ENCODE measurements around the gene RPLP2. TPM values are rescaled to one million over a fixed set of nuclear protein-coding genes. Genes with fewer than 3 reads are reported as not detected.

The RPLP2 gene
- total RNA-seq, 3 donors from 2014 or later (not counting 1 experiment from before 2014, with no cell fraction given) = 1,482 to 1,846 (median 1,534) TPM

- DNase-seq = no peak
Observed at GRCh38 chr11:847876-848275, 38.1 kb downstream of the RPLP2 start.

GRCh38 chr11:848380-848931, 38.7 kb downstream of the RPLP2 start:
- ATAC-seq (peak; percentile 81 to 84 (median 82)), DNase-seq (peak; percentile 65 to 80)
- no peaks in the 10 kb centered on the region for H3K36me3 Mint-ChIP-seq
- no peak overlapping the region for H3K27ac Mint-ChIP-seq
- peak; percentile 79 for TF ChIP-seq CTCF (IDR thresholded peaks at IDR 0.05)
- H3K4me3 Mint-ChIP-seq = peak overlapping the region; percentile 55
- H3K4me3 ChIP-seq (ENCODE audit: low read length) = no peak overlapping the region
- H3K9me3 ChIP-seq (ENCODE audit: control insufficient read depth, insufficient read depth, low read length) = no peaks in the 10 kb centered on the region
- H3K4me1 Mint-ChIP-seq = peaks cover 0 to 26% of the 10 kb centered on the region in 2 donors
- WGBS (ENCODE audit: insufficient coverage) = 24% methylated on average over 14 of the region's 14 CpGs
- H3K36me3 ChIP-seq (ENCODE audit: control insufficient read depth, insufficient read depth, low read length) = no peaks in the 10 kb centered on the region
- peaks cover 36% of the 10 kb centered on the region for H3K4me1 ChIP-seq (ENCODE audit: control insufficient read depth, insufficient read depth, low read length)
- peaks cover 6% of the 10 kb centered on the region for H3K27me3 ChIP-seq (ENCODE audit: control insufficient read depth, insufficient read depth, low read length)
- no peaks in the 10 kb centered on the region for H3K27me3 Mint-ChIP-seq (ENCODE audit: low read depth in 2 of 2)
- H3K9me3 Mint-ChIP-seq = no peaks in the 10 kb centered on the region
- intact Hi-C loops (cut with micrococcal nuclease) = loop anchor here (1.0 to 10.0 kb wide), 2 partner anchors 66 to 203 kb away; partner anchors contain the start of gene CHID1
- H3K27ac ChIP-seq (ENCODE audit: low read length) = no peak overlapping the region

More at GRCh38 chr11:847876-848275, 38.1 kb downstream of the RPLP2 start:
- Mint-ChIP-seq H3K27ac (no peak overlapping the region), H3K4me3 (no peak overlapping the region), H3K27me3 (ENCODE audit: low read depth in 2 of 2) (no peaks in the 10 kb centered on the region), H3K9me3 (no peaks in the 10 kb centered on the region), H3K36me3 (no peaks in the 10 kb centered on the region), H3K4me1 (peaks cover 0 to 29% of the 10 kb centered on the region in 2 donors)
- ATAC-seq = no peak
- Histone ChIP-seq H3K36me3 (ENCODE audit: control insufficient read depth, insufficient read depth, low read length) (no peaks in the 10 kb centered on the region), H3K27me3 (ENCODE audit: control insufficient read depth, insufficient read depth, low read length) (peaks cover 6% of the 10 kb centered on the region), H3K4me3 (ENCODE audit: low read length) (no peak overlapping the region), H3K4me1 (ENCODE audit: control insufficient read depth, insufficient read depth, low read length) (peaks cover 41% of the 10 kb centered on the region), H3K9me3 (ENCODE audit: control insufficient read depth, insufficient read depth, low read length) (no peaks in the 10 kb centered on the region), H3K27ac (ENCODE audit: low read length) (no peak overlapping the region)
- no peak for TF ChIP-seq CTCF (IDR thresholded peaks at IDR 0.05)
- 66% methylated on average over 17 of the region's 18 CpGs for WGBS (ENCODE audit: insufficient coverage)
- intact Hi-C loops (cut with micrococcal nuclease) = loop anchor here (1.0 to 10.0 kb wide), 2 partner anchors 67 to 203 kb away; partner anchors contain the start of gene CHID1

DNA sequence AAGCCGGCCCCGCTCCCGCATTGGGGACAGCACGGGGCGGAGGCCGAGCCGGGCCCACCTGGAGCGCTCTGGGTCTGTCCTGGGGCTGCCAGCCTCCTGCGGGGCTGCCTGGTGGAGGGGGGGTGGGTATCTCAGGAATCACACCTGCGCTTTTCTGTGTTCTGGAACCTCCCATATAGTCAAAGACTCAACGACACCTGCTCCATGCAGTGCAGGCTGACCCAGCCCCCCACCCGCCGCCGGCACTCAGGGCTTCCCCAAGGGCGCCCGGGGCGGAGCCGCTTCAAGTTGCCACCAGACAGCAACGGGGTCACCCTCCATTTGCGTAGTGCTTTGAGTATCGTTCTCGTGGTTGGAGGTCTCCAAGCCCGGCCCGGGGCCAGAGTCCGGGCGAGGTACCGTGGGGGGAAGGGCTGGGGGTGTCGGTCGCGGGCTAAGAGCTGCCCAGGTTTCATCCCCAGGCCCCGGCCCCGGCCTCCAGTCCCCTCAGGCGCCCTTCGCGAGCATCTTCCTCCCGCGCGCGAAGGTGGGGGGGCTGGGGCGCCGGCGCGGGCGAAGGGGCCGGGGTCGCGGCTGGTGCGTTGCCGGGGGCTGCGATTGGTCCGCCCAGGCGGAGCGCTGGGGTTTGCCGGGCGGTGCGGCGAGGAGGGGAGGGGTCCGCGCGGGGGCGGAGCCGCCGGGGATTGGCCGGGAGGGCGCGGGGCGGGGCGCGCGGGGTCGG, 39.5 kb downstream of the RPLP2 start:
- no peak overlapping the region for H3K27ac ChIP-seq (ENCODE audit: low read length)
- H3K9me3 Mint-ChIP-seq = no peaks in the 10 kb centered on the region
- H3K4me3 Mint-ChIP-seq = peak overlapping the region; percentile 78
- H3K4me1 Mint-ChIP-seq = peaks cover 0 to 21% of the 10 kb centered on the region in 2 donors
- no peaks in the 10 kb centered on the region for H3K9me3 ChIP-seq (ENCODE audit: control insufficient read depth, insufficient read depth, low read length)
- no peaks in the 10 kb centered on the region for H3K27me3 Mint-ChIP-seq (ENCODE audit: low read depth in 2 of 2)
- whole genome bisulfite sequencing (ENCODE audit: insufficient coverage) = 4% methylated on average over 71 of the region's 71 CpGs
- H3K4me1 ChIP-seq (ENCODE audit: control insufficient read depth, insufficient read depth, low read length) = peaks cover 28% of the 10 kb centered on the region
- intact Hi-C loops (cut with micrococcal nuclease) = loop anchor here (10.0 kb wide), 1 partner anchor 66 kb away; the partner anchor contains the start of gene CHID1
- ATAC-seq = peak in 2 of 3 donors; percentile 40 to 49
- TF ChIP-seq CTCF (IDR thresholded peaks at IDR 0.05) = no peak
- H3K36me3 ChIP-seq (ENCODE audit: control insufficient read depth, insufficient read depth, low read length) = no peaks in the 10 kb centered on the region
- H3K4me3 ChIP-seq (ENCODE audit: low read length) = peak overlapping the region; percentile 13
- no peak overlapping the region for H3K27ac Mint-ChIP-seq
- no peaks in the 10 kb centered on the region for H3K36me3 Mint-ChIP-seq
- H3K27me3 ChIP-seq (ENCODE audit: control insufficient read depth, insufficient read depth, low read length) = peaks cover 6% of the 10 kb centered on the region
- peak in 1 of 2 donors; percentile 56 for DNase-seq
